Suprapubic skin (tissue), 4 donors: ENCODE results near the gene NOSTRIN. TPM values are rescaled to one million over a fixed set of nuclear protein-coding genes. Genes with fewer than 3 reads are reported as not detected.

ENCODE experiments used
- DNase-seq, 2 donors: peaks; one replicate each; pipeline ENCODE4 v3.0.0-alpha.2; 2019; ENCODE audit warnings: low spot score in 2 of 2
- H3K27ac ChIP-seq: fragments of 200-600 bp; sonication (generic); one replicate; pipeline ENCODE4 v1.5.1; 2019
- H3K27me3 ChIP-seq: fragments of 200-600 bp; sonication (generic); one replicate; pipeline ENCODE4 v1.5.1; 2019
- H3K36me3 ChIP-seq: fragments of 200-600 bp; sonication (generic); one replicate; pipeline ENCODE4 v1.5.1; 2019
- H3K4me1 ChIP-seq: fragments of 200-600 bp; sonication (generic); one replicate; pipeline ENCODE4 v1.5.1; 2019
- H3K4me3 ChIP-seq: fragments of 200-600 bp; sonication (generic); one replicate; pipeline ENCODE4 v1.5.1; 2019; ENCODE audit warnings: mild to moderate bottlenecking
- H3K9me3 ChIP-seq: fragments of 200-600 bp; sonication (generic); one replicate; pipeline ENCODE4 v1.5.1; 2019
- CTCF ChIP-seq, 2 donors: fragments of 200-600 bp in 1 of 2; fragments of 450-650 bp in 1 of 2; sonication (generic) in 1 of 2; IDR thresholded peaks; one replicate each; pipeline ENCODE4 v1.5.1; 2016 to 2019; ENCODE audit warnings: antibody characterized with exemption in 2 of 2, mild to moderate bottlenecking in 1 of 2, moderate library complexity in 1 of 2
- EP300 ChIP-seq: sonication (generic); formaldehyde crosslinking; IDR thresholded peaks from one replicate; pipeline ENCODE4 v1.6.1; 2017; ENCODE audit warnings: antibody characterized with exemption
- POLR2A ChIP-seq, 2 donors: fragments of 450-650 bp; IDR thresholded peaks; one replicate each; pipeline ENCODE4 v1.6.1; 2017; ENCODE audit warnings: antibody characterized with exemption in 2 of 2, mild to moderate bottlenecking in 2 of 2, moderate library complexity in 2 of 2
- POLR2AphosphoS5 ChIP-seq, 3 donors: sonication (generic); formaldehyde crosslinking; IDR thresholded peaks; one replicate each; pipeline ENCODE4 v1.6.1; 2017; ENCODE audit warnings: antibody characterized with exemption in 3 of 3
- whole genome bisulfite sequencing: methylation state at CpG from one replicate; pipeline ENCODE4 v1.1.5; 2018; 5-methylcytosine and 5-hydroxymethylcytosine counted together
- total RNA-seq, 4 donors: library from RNA; depleted of rRNA; stranded (reverse); fragments of >200 nt; gene quantifications; one replicate each; pipeline ENCODE4 v1.1.0, GENCODE V29; 2016

Gene NOSTRIN
- total RNA-seq, 4 donors from 2014 or later: 7.1 to 38.2 (median 9.0) TPM

- Histone ChIP-seq H3K27me3 (no peaks in the 10 kb centered on the region), H3K9me3 (no peaks in the 10 kb centered on the region), H3K36me3 (peaks cover 9% of the 10 kb centered on the region), H3K4me3 (no peak overlapping the region), H3K4me1 (no peaks in the 10 kb centered on the region), H3K27ac (no peak overlapping the region)
- no peak for DNase-seq
- 88% methylated on average over 2 of the region's 2 CpGs for WGBS
- TF ChIP-seq EP300: no peak
- no peak for TF ChIP-seq CTCF (IDR thresholded peaks at IDR 0.05)
- TF ChIP-seq POLR2AphosphoS5 (IDR thresholded peaks at IDR 0.05): no peak
- TF ChIP-seq POLR2A (IDR thresholded peaks at IDR 0.05): no peak
Measured at GRCh38 chr2:168773128-168773527, 29.3 kb upstream of the NOSTRIN start.

GRCh38 chr2:168773719-168774521, 28.5 kb upstream of the NOSTRIN start:
- 66% methylated on average over 9 of the region's 9 CpGs for WGBS
- Histone ChIP-seq H3K27me3 (no peaks in the 10 kb centered on the region), H3K36me3 (peaks cover 9% of the 10 kb centered on the region), H3K9me3 (no peaks in the 10 kb centered on the region), H3K27ac (no peak overlapping the region), H3K4me1 (no peaks in the 10 kb centered on the region), H3K4me3 (no peak overlapping the region)
- DNase-seq: no peak
- TF ChIP-seq CTCF (IDR thresholded peaks at IDR 0.05): peak; percentile 57 to 58
- no peak for TF ChIP-seq POLR2A (IDR thresholded peaks at IDR 0.05)
- TF ChIP-seq EP300: no peak

GRCh38 chr2:168775837-168776236, 26.6 kb upstream of the NOSTRIN start:
- Histone ChIP-seq H3K36me3 (no peaks in the 10 kb centered on the region), H3K4me1 (peaks cover 1% of the 10 kb centered on the region), H3K27me3 (no peaks in the 10 kb centered on the region), H3K9me3 (no peaks in the 10 kb centered on the region), H3K27ac (no peak overlapping the region), H3K4me3 (no peak overlapping the region)
- WGBS: 0% methylated on average over 1 of the region's 1 CpG
- no peak for TF ChIP-seq CTCF (IDR thresholded peaks at IDR 0.05)
- no peak for TF ChIP-seq POLR2A (IDR thresholded peaks at IDR 0.05)
- no peak for TF ChIP-seq POLR2AphosphoS5 (IDR thresholded peaks at IDR 0.05)
- no peak for TF ChIP-seq EP300
- no peak for DNase-seq

- TF ChIP-seq POLR2AphosphoS5 (IDR thresholded peaks at IDR 0.05) (no peak), POLR2A (IDR thresholded peaks at IDR 0.05) (no peak), CTCF (IDR thresholded peaks at IDR 0.05) (no peak), EP300 (no peak)
- no peaks in the 10 kb centered on the region for H3K27me3 ChIP-seq
- 75% methylated on average over 1 of the region's 1 CpG for WGBS
Measured at GRCh38 chr2:168780669-168781071, 21.8 kb upstream of the NOSTRIN start.

GRCh38 chr2:168781191-168781817, 21.1 kb upstream of the NOSTRIN start:
- no peak for TF ChIP-seq CTCF (IDR thresholded peaks at IDR 0.05)
- TF ChIP-seq POLR2AphosphoS5 (IDR thresholded peaks at IDR 0.05): no peak
- TF ChIP-seq EP300: no peak
- no peak for TF ChIP-seq POLR2A (IDR thresholded peaks at IDR 0.05)
- Histone ChIP-seq H3K27me3 (no peaks in the 10 kb centered on the region), H3K9me3 (no peaks in the 10 kb centered on the region), H3K27ac (no peak overlapping the region), H3K36me3 (no peaks in the 10 kb centered on the region), H3K4me1 (peaks cover 3% of the 10 kb centered on the region), H3K4me3 (no peak overlapping the region)
- no peak for DNase-seq
- 92% methylated on average over 2 of the region's 2 CpGs for WGBS

More at GRCh38 chr2:168780669-168781071, 21.8 kb upstream of the NOSTRIN start:
- H3K9me3 ChIP-seq: no peaks in the 10 kb centered on the region
- no peak overlapping the region for H3K4me3 ChIP-seq
- H3K4me1 ChIP-seq: peaks cover 3% of the 10 kb centered on the region
- no peak for DNase-seq
- H3K27ac ChIP-seq: no peak overlapping the region
- no peaks in the 10 kb centered on the region for H3K36me3 ChIP-seq
